Brain microvascular endothelial cell (primary cell): ENCODE measurements around the gene ZNF462.
A peak's percentile ranks its signal among the peaks of the same experiment; 100 is the strongest.

ENCODE experiments used
- DNase-seq: peaks from one replicate; pipeline ENCODE4 v3.0.0-alpha.2; 2020
- H3K27ac ChIP-seq: fragments of 250-450 bp; sonication (Bioruptor Pico); 2 replicates; pipeline ENCODE4 v1.5.1; 2020; ENCODE audit warnings: mild to moderate bottlenecking, moderate library complexity
- H3K27me3 ChIP-seq: fragments of 250-450 bp; sonication (Bioruptor Pico); replicated peaks from 2 replicates; pipeline ENCODE4 v1.5.1; 2020; ENCODE audit warnings: mild to moderate bottlenecking
- H3K36me3 ChIP-seq: fragments of 250-450 bp; sonication (Bioruptor Pico); replicated peaks from 2 replicates; pipeline ENCODE4 v1.5.1; 2020; ENCODE audit warnings: mild to moderate bottlenecking
- H3K4me3 ChIP-seq: 2 replicates; pipeline ENCODE4 v1.5.1; 2011; ENCODE audit warnings: low read depth, mild to moderate bottlenecking, control low read depth, low read length, moderate library complexity
- in situ Hi-C: cut with HindIII; loops from 2 replicates; pipeline ENCODE4 v1.10.0; 2017; ENCODE audit warnings: low sequenced_read_pairs, low pct_ligation_motif_present
- TF ChIP-seq, protein P1 (sequence below): IDR thresholded peaks from 2 replicates; pipeline ENCODE4 v1.5.1; 2011; ENCODE audit warnings: low read depth, mild to moderate bottlenecking, moderate library complexity, low read length, control low read depth, inconsistent platforms; ENCODE audit errors: missing control alignments

Gene ZNF462

GRCh38 chr9:106920091-106920490 is 57.1 kb downstream of the ZNF462 start:
- in situ Hi-C loops = no loop called here
- no peak for DNase-seq

DNA sequence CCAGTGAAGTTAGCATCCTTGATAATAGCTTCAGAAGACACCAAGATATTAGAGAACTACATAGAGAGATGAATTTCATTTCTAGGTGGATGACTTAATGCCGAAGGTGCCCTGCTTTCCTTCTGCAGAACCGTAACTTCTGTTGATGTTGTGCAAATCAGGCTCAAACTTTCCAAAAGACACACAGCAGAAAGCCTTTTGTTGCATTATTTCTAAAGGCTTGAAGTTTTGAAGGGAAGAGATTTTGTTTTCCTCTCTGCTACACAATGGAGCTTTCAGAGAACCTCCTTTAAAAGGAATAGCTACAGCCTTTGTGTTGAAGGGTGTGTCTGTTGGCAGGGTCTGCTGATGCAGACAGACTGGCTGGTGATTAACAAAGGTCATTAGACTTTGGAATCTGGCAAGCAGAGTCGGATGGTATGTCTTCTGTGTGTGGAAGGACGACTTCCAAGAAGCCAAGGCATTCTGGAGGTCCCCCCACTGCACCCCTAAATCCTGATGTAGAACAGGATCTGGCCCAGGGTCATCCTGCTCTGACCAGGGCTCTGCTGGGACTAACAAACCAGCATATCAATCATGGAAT is 57.8 kb downstream of the ZNF462 start:
- TF ChIP-seq, protein P1, sequence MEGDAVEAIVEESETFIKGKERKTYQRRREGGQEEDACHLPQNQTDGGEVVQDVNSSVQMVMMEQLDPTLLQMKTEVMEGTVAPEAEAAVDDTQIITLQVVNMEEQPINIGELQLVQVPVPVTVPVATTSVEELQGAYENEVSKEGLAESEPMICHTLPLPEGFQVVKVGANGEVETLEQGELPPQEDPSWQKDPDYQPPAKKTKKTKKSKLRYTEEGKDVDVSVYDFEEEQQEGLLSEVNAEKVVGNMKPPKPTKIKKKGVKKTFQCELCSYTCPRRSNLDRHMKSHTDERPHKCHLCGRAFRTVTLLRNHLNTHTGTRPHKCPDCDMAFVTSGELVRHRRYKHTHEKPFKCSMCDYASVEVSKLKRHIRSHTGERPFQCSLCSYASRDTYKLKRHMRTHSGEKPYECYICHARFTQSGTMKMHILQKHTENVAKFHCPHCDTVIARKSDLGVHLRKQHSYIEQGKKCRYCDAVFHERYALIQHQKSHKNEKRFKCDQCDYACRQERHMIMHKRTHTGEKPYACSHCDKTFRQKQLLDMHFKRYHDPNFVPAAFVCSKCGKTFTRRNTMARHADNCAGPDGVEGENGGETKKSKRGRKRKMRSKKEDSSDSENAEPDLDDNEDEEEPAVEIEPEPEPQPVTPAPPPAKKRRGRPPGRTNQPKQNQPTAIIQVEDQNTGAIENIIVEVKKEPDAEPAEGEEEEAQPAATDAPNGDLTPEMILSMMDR = no peak
- in situ Hi-C loops = no loop called here
- Histone ChIP-seq H3K4me3 (no peak overlapping the region), H3K27ac (peak overlapping the region; percentile 67), H3K36me3 (peaks cover 9% of the 10 kb centered on the region), H3K27me3 (no peaks in the 10 kb centered on the region)
- no peak for DNase-seq

More at GRCh38 chr9:106920091-106920490, 57.1 kb downstream of the ZNF462 start:
- Histone ChIP-seq H3K27ac (no peak overlapping the region), H3K4me3 (no peak overlapping the region), H3K27me3 (no peaks in the 10 kb centered on the region), H3K36me3 (peaks cover 5% of the 10 kb centered on the region)
- TF ChIP-seq, protein P1 = no peak

DNA sequence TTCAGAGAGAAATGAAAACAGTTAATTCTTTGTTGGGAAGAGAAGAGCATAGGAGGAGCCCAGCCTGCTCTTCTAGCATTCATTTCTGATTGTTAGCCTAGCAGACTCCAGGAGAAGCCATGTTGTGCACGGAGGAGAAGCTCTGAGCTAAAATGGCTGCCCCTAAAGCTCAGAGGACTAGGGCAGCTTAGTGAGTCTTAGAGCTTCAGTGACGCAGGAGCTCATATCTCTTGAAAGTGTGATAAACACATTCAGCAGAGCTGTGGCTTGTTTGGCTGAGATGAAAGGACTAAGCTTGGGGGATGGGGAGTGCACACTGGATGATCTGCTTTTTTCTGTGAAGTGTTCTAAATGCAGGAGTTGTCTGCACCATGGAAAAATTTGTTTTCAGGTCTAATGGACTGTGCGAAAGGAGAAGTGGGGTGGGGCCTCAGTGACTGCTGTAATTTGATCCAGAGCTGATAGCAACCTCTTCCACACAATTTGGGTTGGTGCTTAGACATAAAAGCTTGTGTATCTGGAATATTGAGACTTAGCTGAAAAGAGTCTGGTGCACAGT is 58.5 kb downstream of the ZNF462 start:
- in situ Hi-C loops = no loop called here
- Histone ChIP-seq H3K27me3 (no peaks in the 10 kb centered on the region), H3K36me3 (peaks cover 11% of the 10 kb centered on the region), H3K27ac (peak overlapping the region; percentile 67), H3K4me3 (peak overlapping the region; percentile 6)
- TF ChIP-seq, protein P1 = no peak
- DNase-seq = peak; percentile 77

- Histone ChIP-seq H3K27me3 (no peaks in the 10 kb centered on the region), H3K27ac (peak overlapping the region; percentile 67), H3K36me3 (peaks cover 11% of the 10 kb centered on the region), H3K4me3 (no peak overlapping the region)
- in situ Hi-C loops = no loop called here
- TF ChIP-seq, protein P1 = no peak
- no peak for DNase-seq
Observed at GRCh38 chr9:106922026-106922425, 59.1 kb downstream of the ZNF462 start.

- TF ChIP-seq, protein P1 = no peak
- Histone ChIP-seq H3K27me3 (no peaks in the 10 kb centered on the region), H3K4me3 (no peak overlapping the region), H3K36me3 (peaks cover 18% of the 10 kb centered on the region), H3K27ac (no peak overlapping the region)
- DNase-seq = no peak
- in situ Hi-C loops = no loop called here
Observed at GRCh38 chr9:106925392-106925791, 62.4 kb downstream of the ZNF462 start.

DNA sequence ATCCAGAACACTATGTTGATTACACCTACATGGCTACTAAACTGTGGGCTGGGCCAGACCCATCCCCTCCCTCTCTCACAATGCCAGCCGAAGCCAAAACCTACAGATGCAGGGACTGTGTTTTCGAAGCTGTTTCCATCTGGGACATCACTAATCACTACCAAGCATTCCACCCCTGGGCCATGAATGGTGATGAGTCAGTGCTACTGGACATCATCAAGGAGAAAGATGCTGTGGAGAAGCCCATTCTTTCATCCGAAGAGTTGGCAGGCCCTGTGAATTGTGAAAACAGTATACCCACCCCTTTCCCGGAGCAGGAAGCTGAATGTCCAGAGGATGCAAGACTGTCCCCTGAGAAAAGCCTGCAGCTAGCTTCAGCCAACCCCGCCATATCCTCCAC is 65.0 kb downstream of the ZNF462 start:
- no peak overlapping the region for H3K27ac ChIP-seq
- no peak for DNase-seq
- in situ Hi-C loops = no loop called here
- TF ChIP-seq, protein P1 = no peak
- H3K4me3 ChIP-seq = no peak overlapping the region
- no peaks in the 10 kb centered on the region for H3K27me3 ChIP-seq
- H3K36me3 ChIP-seq = peaks cover 24% of the 10 kb centered on the region
